ENCODE data around the gene SLCO1B3. TPM values are rescaled to one million over a fixed set of nuclear protein-coding genes. Genes with fewer than 3 reads are reported as not detected.

SLCO1B3 gene
- total and polyA plus RNA-seq, 2 donors from 2014 or later, result not detected

DNA sequence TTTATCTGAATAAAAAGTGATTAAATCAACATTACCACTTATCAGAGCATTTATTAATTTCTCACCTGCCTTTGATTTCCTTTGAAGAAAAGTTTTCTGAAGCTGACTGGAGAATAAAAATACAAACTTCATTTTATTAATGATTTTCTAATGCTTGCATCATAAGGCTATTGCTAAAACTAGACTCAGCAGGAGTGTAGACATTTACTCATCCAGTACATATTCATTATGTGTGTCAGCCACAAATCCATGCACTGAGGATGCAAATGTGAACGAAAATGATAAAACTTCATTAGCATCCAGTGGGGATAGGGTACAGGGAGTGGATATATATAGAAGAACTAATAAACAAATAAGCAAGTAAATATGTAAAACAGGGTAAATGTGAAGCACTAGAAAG lies 74.6 kb downstream of the SLCO1B3 start:
- intact Hi-C loops (cut with DNase I), result no loop called here
- Histone ChIP-seq H3K27me3 (ENCODE audit: control insufficient read depth, insufficient read depth, low read length) (no peaks in the 10 kb centered on the region), H3K27ac (ENCODE audit: low read depth in 2 of 2, low read length in 2 of 2) (no peak overlapping the region), H3K4me3 (ENCODE audit: low read length in 3 of 3) (no peak overlapping the region), H3K9ac (ENCODE audit: low read length in 3 of 3) (no peak overlapping the region), H3K4me1 (ENCODE audit: control insufficient read depth in 2 of 3, insufficient read depth in 2 of 3, low read depth in 1 of 3, low read length in 3 of 3) (no peaks in the 10 kb centered on the region), H3K9me3 (ENCODE audit: control insufficient read depth in 2 of 3, insufficient read depth in 1 of 3, low read length in 3 of 3) (no peaks in the 10 kb centered on the region), H3K36me3 (ENCODE audit: control insufficient read depth in 2 of 3, insufficient read depth in 3 of 3, low read length in 3 of 3) (no peaks in the 10 kb centered on the region)
- TF ChIP-seq, protein P1, sequence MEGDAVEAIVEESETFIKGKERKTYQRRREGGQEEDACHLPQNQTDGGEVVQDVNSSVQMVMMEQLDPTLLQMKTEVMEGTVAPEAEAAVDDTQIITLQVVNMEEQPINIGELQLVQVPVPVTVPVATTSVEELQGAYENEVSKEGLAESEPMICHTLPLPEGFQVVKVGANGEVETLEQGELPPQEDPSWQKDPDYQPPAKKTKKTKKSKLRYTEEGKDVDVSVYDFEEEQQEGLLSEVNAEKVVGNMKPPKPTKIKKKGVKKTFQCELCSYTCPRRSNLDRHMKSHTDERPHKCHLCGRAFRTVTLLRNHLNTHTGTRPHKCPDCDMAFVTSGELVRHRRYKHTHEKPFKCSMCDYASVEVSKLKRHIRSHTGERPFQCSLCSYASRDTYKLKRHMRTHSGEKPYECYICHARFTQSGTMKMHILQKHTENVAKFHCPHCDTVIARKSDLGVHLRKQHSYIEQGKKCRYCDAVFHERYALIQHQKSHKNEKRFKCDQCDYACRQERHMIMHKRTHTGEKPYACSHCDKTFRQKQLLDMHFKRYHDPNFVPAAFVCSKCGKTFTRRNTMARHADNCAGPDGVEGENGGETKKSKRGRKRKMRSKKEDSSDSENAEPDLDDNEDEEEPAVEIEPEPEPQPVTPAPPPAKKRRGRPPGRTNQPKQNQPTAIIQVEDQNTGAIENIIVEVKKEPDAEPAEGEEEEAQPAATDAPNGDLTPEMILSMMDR (IDR thresholded peaks at IDR 0.05; ENCODE audit: borderline replicate concordance, extremely low read depth, insufficient read depth), result no peak
- FAIRE-seq, result no peak
- no peak for DNase-seq

DNA sequence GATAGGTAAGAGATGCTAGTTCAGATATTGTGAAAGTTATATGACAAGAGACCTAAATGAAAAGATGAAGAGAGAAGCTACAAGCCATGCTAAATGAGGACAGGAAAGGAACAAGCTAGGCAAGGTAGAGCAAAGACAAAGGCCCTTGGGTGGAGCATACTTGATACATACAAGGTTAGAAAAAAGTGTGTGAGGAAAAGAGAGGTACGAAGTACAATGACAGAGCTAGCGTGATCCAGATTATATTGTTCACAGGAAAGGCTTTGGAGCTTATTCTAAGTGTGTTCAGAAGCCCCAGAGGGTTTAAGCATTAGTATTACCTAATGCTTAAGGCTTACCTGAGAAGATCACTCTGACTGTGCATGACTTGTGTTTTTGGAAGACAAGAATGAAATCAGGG lies 75.0 kb downstream of the SLCO1B3 start:
- intact Hi-C loops (cut with DNase I), result no loop called here
- Histone ChIP-seq H3K9ac (ENCODE audit: low read length in 3 of 3) (no peak overlapping the region), H3K27me3 (ENCODE audit: control insufficient read depth, insufficient read depth, low read length) (no peaks in the 10 kb centered on the region), H3K27ac (ENCODE audit: low read depth in 2 of 2, low read length in 2 of 2) (no peak overlapping the region), H3K4me1 (ENCODE audit: control insufficient read depth in 2 of 3, insufficient read depth in 2 of 3, low read depth in 1 of 3, low read length in 3 of 3) (no peaks in the 10 kb centered on the region), H3K4me3 (ENCODE audit: low read length in 3 of 3) (no peak overlapping the region), H3K36me3 (ENCODE audit: control insufficient read depth in 2 of 3, insufficient read depth in 3 of 3, low read length in 3 of 3) (no peaks in the 10 kb centered on the region), H3K9me3 (ENCODE audit: control insufficient read depth in 2 of 3, insufficient read depth in 1 of 3, low read length in 3 of 3) (no peaks in the 10 kb centered on the region)
- FAIRE-seq (no peak), DNase-seq (no peak)
- TF ChIP-seq, protein P1 (IDR thresholded peaks at IDR 0.05; ENCODE audit: borderline replicate concordance, extremely low read depth, insufficient read depth), result no peak

DNA sequence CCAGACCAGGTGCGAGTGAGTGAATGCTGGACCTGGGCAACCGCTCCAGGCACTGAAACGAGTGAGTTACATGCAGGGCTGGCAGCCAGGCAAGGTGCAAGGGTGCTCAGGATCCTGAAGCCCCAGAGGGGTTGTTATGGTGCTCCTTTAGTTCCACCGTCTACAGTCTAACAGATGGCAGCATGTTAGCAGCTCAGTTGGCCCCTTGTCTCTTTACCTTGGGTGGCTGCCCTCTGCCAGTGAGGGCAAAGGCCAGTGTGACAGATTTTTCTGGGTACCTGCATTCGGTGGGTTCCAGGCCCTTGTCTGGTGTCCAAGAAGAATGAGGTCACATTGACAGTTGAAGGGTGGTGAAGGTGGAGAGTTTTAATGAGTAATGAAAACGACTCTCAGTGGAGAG lies 106.8 kb downstream of the SLCO1B3 start:
- Histone ChIP-seq H3K9me3 (ENCODE audit: control insufficient read depth in 2 of 3, insufficient read depth in 1 of 3, low read length in 3 of 3) (no peaks in the 10 kb centered on the region), H3K27me3 (ENCODE audit: control insufficient read depth, insufficient read depth, low read length) (no peaks in the 10 kb centered on the region), H3K9ac (ENCODE audit: low read length in 3 of 3) (no peak overlapping the region), H3K4me3 (ENCODE audit: low read length in 3 of 3) (no peak overlapping the region), H3K4me1 (ENCODE audit: control insufficient read depth in 2 of 3, insufficient read depth in 2 of 3, low read depth in 1 of 3, low read length in 3 of 3) (no peaks in the 10 kb centered on the region), H3K36me3 (ENCODE audit: control insufficient read depth in 2 of 3, insufficient read depth in 3 of 3, low read length in 3 of 3) (no peaks in the 10 kb centered on the region), H3K27ac (ENCODE audit: low read depth in 2 of 2, low read length in 2 of 2) (no peak overlapping the region)
- intact Hi-C loops (cut with DNase I), result no loop called here
- no peak for FAIRE-seq
- TF ChIP-seq, protein P1 (IDR thresholded peaks at IDR 0.05; ENCODE audit: borderline replicate concordance, extremely low read depth, insufficient read depth), result no peak
- peak in 1 of 5 donors; percentile 43 for DNase-seq

DNA sequence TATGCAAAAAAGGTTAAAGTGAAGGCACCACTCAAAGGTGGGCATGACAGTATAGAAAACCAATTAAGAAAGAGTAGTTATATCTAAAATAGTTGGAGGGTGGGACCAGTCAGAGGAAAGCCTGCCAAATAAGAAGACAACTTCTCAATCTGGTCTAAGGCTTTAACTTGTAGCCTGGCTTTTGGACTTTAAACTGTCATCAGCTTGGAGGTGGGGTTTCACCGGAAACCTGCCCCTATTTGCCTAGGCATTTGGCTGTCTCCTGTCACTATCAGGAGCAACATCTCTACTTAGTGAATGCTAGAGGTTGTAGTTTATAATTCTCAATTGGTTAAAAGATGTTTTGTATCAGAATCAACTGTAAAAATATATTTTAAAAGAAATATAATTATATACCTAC lies 107.3 kb downstream of the SLCO1B3 start:
- no peak overlapping the region for H3K9ac ChIP-seq (ENCODE audit: low read length in 3 of 3)
- DNase-seq, result no peak
- no peaks in the 10 kb centered on the region for H3K27me3 ChIP-seq (ENCODE audit: control insufficient read depth, insufficient read depth, low read length)
- intact Hi-C loops (cut with DNase I), result no loop called here
- no peaks in the 10 kb centered on the region for H3K36me3 ChIP-seq (ENCODE audit: control insufficient read depth in 2 of 3, insufficient read depth in 3 of 3, low read length in 3 of 3)
- TF ChIP-seq, protein P1 (IDR thresholded peaks at IDR 0.05; ENCODE audit: borderline replicate concordance, extremely low read depth, insufficient read depth), result no peak
- no peak overlapping the region for H3K4me3 ChIP-seq (ENCODE audit: low read length in 3 of 3)
- no peaks in the 10 kb centered on the region for H3K4me1 ChIP-seq (ENCODE audit: control insufficient read depth in 2 of 3, insufficient read depth in 2 of 3, low read depth in 1 of 3, low read length in 3 of 3)
- H3K9me3 ChIP-seq (ENCODE audit: control insufficient read depth in 2 of 3, insufficient read depth in 1 of 3, low read length in 3 of 3), result no peaks in the 10 kb centered on the region
- FAIRE-seq, result no peak
- H3K27ac ChIP-seq (ENCODE audit: low read depth in 2 of 2, low read length in 2 of 2), result no peak overlapping the region
